Measurements from ENCODE around the gene CLEC19A. TPM values are rescaled to one million over a fixed set of nuclear protein-coding genes. Genes with fewer than 3 reads are reported as not detected.

CLEC19A gene
- total and polyA plus RNA-seq, 9 donors, result not detected

GRCh38 chr16:19242987-19243575 is 42.5 kb upstream of the CLEC19A start:
- WGBS, 3 donors, result 68 to 84% (median 79%) methylated on average over 3 of the region's 3 CpGs
- Histone ChIP-seq H3K27me3 (no peaks in the 10 kb centered on the region), H3K4me1 (ENCODE audit: insufficient read depth) (no peaks in the 10 kb centered on the region), H3K9me3 (peaks cover 0 to 11% of the 10 kb centered on the region in 2 donors), H3K4me3 (no peak overlapping the region), H3K27ac (no peak overlapping the region), H3K36me3 (no peaks in the 10 kb centered on the region)
- no peak for DNase-seq
- TF ChIP-seq CTCF (IDR thresholded peaks at IDR 0.05) (no peak), POLR2A (IDR thresholded peaks at IDR 0.05) (no peak), EP300 (IDR thresholded peaks at IDR 0.05) (no peak)
- intact Hi-C loops (cut with DNase I), result no loop called here

- DNase-seq, result no peak
- Histone ChIP-seq H3K9me3 (no peaks in the 10 kb centered on the region), H3K4me3 (no peak overlapping the region), H3K27me3 (no peaks in the 10 kb centered on the region), H3K4me1 (ENCODE audit: insufficient read depth) (no peaks in the 10 kb centered on the region), H3K27ac (no peak overlapping the region), H3K36me3 (no peaks in the 10 kb centered on the region)
- 67 to 69% (median 68%) methylated on average over 8 of the region's 8 CpGs for WGBS, 3 donors
- intact Hi-C loops (cut with DNase I), result no loop called here
- TF ChIP-seq CTCF (IDR thresholded peaks at IDR 0.05) (no peak), POLR2A (IDR thresholded peaks at IDR 0.05) (no peak), EP300 (IDR thresholded peaks at IDR 0.05) (no peak)
These were observed 40.1 kb upstream of the CLEC19A start for GRCh38 chr16:19245326-19245925.

- Histone ChIP-seq H3K36me3 (no peaks in the 10 kb centered on the region), H3K27ac (no peak overlapping the region), H3K4me3 (no peak overlapping the region), H3K9me3 (no peaks in the 10 kb centered on the region), H3K4me1 (ENCODE audit: insufficient read depth) (no peaks in the 10 kb centered on the region), H3K27me3 (no peaks in the 10 kb centered on the region)
- TF ChIP-seq EP300 (IDR thresholded peaks at IDR 0.05) (no peak), CTCF (IDR thresholded peaks at IDR 0.05) (no peak), POLR2A (IDR thresholded peaks at IDR 0.05) (no peak)
- no peak for DNase-seq
- WGBS, 3 donors, result 62 to 73% (median 64%) methylated on average over 2 of the region's 2 CpGs
- intact Hi-C loops (cut with DNase I), result no loop called here
These were observed 32.6 kb upstream of the CLEC19A start for GRCh38 chr16:19252904-19253303.

GRCh38 chr16:19254611-19255010 is 30.9 kb upstream of the CLEC19A start:
- no peaks in the 10 kb centered on the region for H3K9me3 ChIP-seq
- H3K36me3 ChIP-seq, result no peaks in the 10 kb centered on the region
- intact Hi-C loops (cut with DNase I), result no loop called here
- WGBS, 3 donors, result 62 to 79% (median 67%) methylated on average over 4 of the region's 4 CpGs
- no peaks in the 10 kb centered on the region for H3K4me1 ChIP-seq (ENCODE audit: insufficient read depth)
- H3K27me3 ChIP-seq, result no peaks in the 10 kb centered on the region
- no peak overlapping the region for H3K27ac ChIP-seq
- no peak for DNase-seq
- TF ChIP-seq CTCF (IDR thresholded peaks at IDR 0.05) (no peak), POLR2A (IDR thresholded peaks at IDR 0.05) (no peak), EP300 (IDR thresholded peaks at IDR 0.05) (no peak)
- no peak overlapping the region for H3K4me3 ChIP-seq

Data from ovary (tissue), 9 donors.